ENCODE measurements around the gene PIP5K1B.

The PIP5K1B gene

GRCh38 chr9:68870086-68870485 is 165.0 kb downstream of the PIP5K1B start:
- no peak for DNase-seq

- DNase-seq, result no peak
Measured at GRCh38 chr9:68871236-68871635, 166.2 kb downstream of the PIP5K1B start.

GRCh38 chr9:68872026-68872501 is 167.0 kb downstream of the PIP5K1B start:
- DNase-seq, result no peak

- DNase-seq, result no peak
Measured at GRCh38 chr9:68873179-68873578, 168.1 kb downstream of the PIP5K1B start.

GRCh38 chr9:68876273-68876672 is 171.2 kb downstream of the PIP5K1B start:
- no peak for DNase-seq

- DNase-seq, result no peak
Measured at GRCh38 chr9:68876681-68877080, 171.6 kb downstream of the PIP5K1B start.

GRCh38 chr9:68877219-68877618 is 172.2 kb downstream of the PIP5K1B start:
- no peak for DNase-seq

- no peak for DNase-seq
Measured at GRCh38 chr9:68878450-68878849, 173.4 kb downstream of the PIP5K1B start.

- DNase-seq, result no peak
Measured at GRCh38 chr9:68883224-68883623, 178.2 kb downstream of the PIP5K1B start.

- DNase-seq, result no peak
Measured at GRCh38 chr9:68887232-68887631, 182.2 kb downstream of the PIP5K1B start.

- DNase-seq, result no peak
Measured at GRCh38 chr9:68894502-68894901, 189.5 kb downstream of the PIP5K1B start.

GRCh38 chr9:68895741-68896478 is 190.9 kb downstream of the PIP5K1B start:
- DNase-seq, result no peak

GRCh38 chr9:68896486-68896885 is 191.4 kb downstream of the PIP5K1B start:
- no peak for DNase-seq

- no peak for DNase-seq
Measured at GRCh38 chr9:68897577-68898145, 192.6 kb downstream of the PIP5K1B start.

- DNase-seq, result no peak
Measured at GRCh38 chr9:68898781-68899439, 193.9 kb downstream of the PIP5K1B start.

GRCh38 chr9:68904454-68904853 is 199.4 kb downstream of the PIP5K1B start:
- DNase-seq, result no peak

- no peak for DNase-seq
Measured at GRCh38 chr9:68905129-68905528, 200.1 kb downstream of the PIP5K1B start.

GRCh38 chr9:68907910-68908309 is 202.9 kb downstream of the PIP5K1B start:
- DNase-seq, result no peak

- no peak for DNase-seq
Measured at GRCh38 chr9:68912561-68912960, 207.5 kb downstream of the PIP5K1B start.

GRCh38 chr9:68913054-68913453 is 208.0 kb downstream of the PIP5K1B start:
- DNase-seq, result no peak

- no peak for DNase-seq
Measured at GRCh38 chr9:68914751-68915150, 209.7 kb downstream of the PIP5K1B start.

GRCh38 chr9:68919661-68920060 is 214.6 kb downstream of the PIP5K1B start:
- DNase-seq, result no peak

- no peak for DNase-seq
Measured at GRCh38 chr9:68920921-68921320, 215.9 kb downstream of the PIP5K1B start.

GRCh38 chr9:68923480-68923879 is 218.4 kb downstream of the PIP5K1B start:
- DNase-seq, result no peak
